ENCODE measurements around the gene MSLN. TPM values are rescaled to one million over a fixed set of nuclear protein-coding genes. Genes with fewer than 3 reads are reported as not detected.

MSLN gene
- total RNA-seq, 2 donors from 2014 or later = 0.74 to 7.3 TPM

DNA sequence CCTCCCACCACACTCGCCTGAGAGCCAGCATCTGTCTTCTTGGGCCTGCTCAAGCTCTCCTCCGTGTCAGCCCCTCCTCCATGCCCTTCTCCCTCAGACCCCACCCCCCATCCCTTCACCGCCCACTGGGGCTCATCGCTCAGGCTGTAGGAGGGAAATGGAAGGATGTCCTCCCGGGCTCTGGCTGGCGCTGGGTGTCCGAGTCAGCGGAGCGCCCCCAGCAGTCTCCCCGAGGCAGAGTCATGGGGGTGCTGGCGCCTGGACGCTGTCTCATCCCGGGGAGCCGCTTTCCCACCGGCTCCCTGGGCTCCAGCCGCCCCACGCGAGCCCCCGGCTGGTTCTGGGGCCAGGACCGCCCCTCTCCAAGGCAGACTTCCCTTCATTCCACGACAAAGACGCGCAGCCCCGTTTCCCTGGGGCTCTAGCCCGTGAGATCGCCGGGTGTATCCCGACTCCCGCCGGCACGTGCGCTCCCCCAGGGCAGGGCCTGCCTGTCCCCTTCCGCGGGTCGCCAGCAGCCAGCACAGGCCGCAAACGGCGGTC lies 40.0 kb upstream of the MSLN start:
- Histone ChIP-seq H3K4me3 (peak overlapping the region; percentile 61 to 79), H3K4me1 (replicated peaks) (peaks cover 24% of the 10 kb centered on the region), H3K36me3 (no peaks in the 10 kb centered on the region), H3K27ac (peak overlapping the region; percentile 51 to 76), H3K9me3 (no peaks in the 10 kb centered on the region), H3K27me3 (replicated peaks; ENCODE audit: insufficient read depth) (no peaks in the 10 kb centered on the region)
- WGBS = 1% methylated on average over 13 of the region's 38 CpGs
- no peak for DNase-seq (ENCODE audit: low spot score)
- no peak for TF ChIP-seq POLR2A (IDR thresholded peaks at IDR 0.05)
- TF ChIP-seq POLR2AphosphoS5 (IDR thresholded peaks at IDR 0.05) = no peak
- TF ChIP-seq, protein P1, sequence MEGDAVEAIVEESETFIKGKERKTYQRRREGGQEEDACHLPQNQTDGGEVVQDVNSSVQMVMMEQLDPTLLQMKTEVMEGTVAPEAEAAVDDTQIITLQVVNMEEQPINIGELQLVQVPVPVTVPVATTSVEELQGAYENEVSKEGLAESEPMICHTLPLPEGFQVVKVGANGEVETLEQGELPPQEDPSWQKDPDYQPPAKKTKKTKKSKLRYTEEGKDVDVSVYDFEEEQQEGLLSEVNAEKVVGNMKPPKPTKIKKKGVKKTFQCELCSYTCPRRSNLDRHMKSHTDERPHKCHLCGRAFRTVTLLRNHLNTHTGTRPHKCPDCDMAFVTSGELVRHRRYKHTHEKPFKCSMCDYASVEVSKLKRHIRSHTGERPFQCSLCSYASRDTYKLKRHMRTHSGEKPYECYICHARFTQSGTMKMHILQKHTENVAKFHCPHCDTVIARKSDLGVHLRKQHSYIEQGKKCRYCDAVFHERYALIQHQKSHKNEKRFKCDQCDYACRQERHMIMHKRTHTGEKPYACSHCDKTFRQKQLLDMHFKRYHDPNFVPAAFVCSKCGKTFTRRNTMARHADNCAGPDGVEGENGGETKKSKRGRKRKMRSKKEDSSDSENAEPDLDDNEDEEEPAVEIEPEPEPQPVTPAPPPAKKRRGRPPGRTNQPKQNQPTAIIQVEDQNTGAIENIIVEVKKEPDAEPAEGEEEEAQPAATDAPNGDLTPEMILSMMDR (IDR thresholded peaks at IDR 0.05) = no peak
- intact Hi-C loops (cut with DNase I) = no loop called here

DNA sequence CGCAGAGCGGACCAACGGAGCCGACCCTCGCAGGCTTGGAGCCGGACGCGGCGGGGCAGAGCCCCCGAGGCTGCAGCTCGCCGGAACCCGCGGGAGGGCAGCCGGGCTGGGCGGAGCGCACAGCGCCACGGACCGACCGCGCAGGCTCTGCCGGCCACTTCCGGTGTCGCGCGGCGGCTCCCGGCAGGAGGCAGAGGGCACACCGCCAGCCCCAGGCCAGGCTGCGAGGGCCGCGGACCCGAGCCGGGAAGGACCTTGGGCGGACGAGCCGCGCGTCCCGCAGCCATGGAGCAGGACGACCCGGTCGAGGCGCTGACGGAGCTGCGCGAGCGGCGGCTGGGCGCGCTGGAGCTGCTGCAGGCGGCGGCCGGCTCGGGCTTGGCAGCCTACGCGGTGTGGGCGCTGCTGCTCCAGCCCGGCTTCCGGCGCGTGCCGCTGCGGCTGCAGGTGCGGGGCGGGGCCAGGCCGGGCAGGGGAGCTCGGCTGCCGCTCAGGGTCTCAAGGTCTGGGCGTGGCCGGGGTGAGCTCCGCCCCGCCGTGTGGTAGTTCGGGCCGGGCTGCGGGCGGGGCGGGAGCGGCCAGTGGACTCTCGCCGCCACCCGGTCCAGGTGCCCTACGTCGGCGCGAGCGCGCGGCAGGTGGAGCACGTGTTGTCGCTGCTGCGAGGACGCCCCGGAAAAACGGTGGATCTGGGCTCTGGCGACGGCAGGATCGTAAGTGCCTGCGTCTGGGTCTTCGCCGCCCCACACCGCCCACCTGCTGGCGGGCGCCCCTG lies 39.4 kb upstream of the MSLN start, which contains the start of gene ANTKMT:
Gene ANTKMT (plus strand): TSS at position 157 of the 775 bp plus-strand sequence. CDS start 129 bp downstream, at position 286.
- intact Hi-C loops (cut with DNase I) = no loop called here
- Histone ChIP-seq H3K9me3 (no peaks in the 10 kb centered on the region), H3K4me1 (replicated peaks) (peaks cover 18% of the 10 kb centered on the region), H3K27ac (peak within 1 kb of the TSS; percentile 51 to 76), H3K27me3 (replicated peaks; ENCODE audit: insufficient read depth) (no peaks in the 10 kb centered on the region), H3K36me3 (no peaks in the 10 kb centered on the region), H3K4me3 (peak within 1 kb of the TSS; percentile 61 to 79)
- peak; percentile 65 for DNase-seq (ENCODE audit: low spot score)
- TF ChIP-seq POLR2AphosphoS5 (IDR thresholded peaks at IDR 0.05) = no peak
- peak; percentile 39 for TF ChIP-seq POLR2A (IDR thresholded peaks at IDR 0.05)
- TF ChIP-seq, protein P1 (IDR thresholded peaks at IDR 0.05) = peak in 2 of 4 experiments; percentile 49 to 56
- 17% methylated on average over 51 of the region's 106 CpGs for WGBS

DNA sequence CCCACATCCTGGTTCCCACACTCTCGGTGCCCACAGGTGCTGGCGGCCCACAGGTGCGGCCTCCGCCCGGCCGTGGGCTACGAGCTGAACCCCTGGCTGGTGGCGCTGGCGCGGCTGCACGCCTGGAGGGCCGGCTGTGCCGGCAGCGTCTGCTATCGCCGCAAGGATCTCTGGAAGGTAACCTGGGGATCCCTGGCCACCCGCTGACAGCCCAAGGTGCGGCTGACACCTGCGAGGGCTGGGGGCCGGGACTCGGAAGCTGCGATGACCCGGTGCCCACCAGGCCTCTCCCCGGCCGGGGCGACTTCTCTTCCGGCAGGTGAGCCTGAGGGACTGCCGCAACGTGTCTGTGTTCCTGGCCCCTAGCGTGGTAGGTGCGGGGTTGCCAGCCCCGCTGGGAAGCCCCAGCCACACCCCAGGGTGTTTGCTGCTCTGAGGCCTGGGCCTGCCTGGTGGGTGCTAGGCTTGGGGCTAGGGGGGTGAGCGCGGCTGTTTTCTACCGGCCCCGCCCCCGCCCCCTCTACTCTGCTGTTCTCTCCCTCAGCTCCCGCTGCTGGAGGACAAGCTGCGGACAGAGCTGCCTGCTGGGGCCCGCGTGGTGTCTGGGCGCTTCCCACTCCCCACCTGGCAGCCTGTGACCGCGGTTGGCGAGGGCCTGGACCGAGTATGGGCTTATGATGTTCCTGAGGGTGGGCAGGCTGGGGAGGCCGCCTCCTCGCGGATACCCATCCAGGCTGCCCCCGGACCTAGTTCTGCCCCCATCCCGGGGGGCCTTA lies 38.6 kb upstream of the MSLN start:
- Histone ChIP-seq H3K36me3 (no peaks in the 10 kb centered on the region), H3K27ac (peak overlapping the region in 1 of 2 donors; percentile 76), H3K9me3 (no peaks in the 10 kb centered on the region), H3K27me3 (replicated peaks; ENCODE audit: insufficient read depth) (no peaks in the 10 kb centered on the region), H3K4me1 (replicated peaks) (peaks cover 15% of the 10 kb centered on the region), H3K4me3 (peak overlapping the region; percentile 61 to 79)
- 89% methylated on average over 46 of the region's 51 CpGs for WGBS
- intact Hi-C loops (cut with DNase I) = no loop called here
- no peak for DNase-seq (ENCODE audit: low spot score)
- TF ChIP-seq POLR2A (IDR thresholded peaks at IDR 0.05) = no peak
- no peak for TF ChIP-seq POLR2AphosphoS5 (IDR thresholded peaks at IDR 0.05)
- TF ChIP-seq, protein P1 (IDR thresholded peaks at IDR 0.05) = no peak

DNA sequence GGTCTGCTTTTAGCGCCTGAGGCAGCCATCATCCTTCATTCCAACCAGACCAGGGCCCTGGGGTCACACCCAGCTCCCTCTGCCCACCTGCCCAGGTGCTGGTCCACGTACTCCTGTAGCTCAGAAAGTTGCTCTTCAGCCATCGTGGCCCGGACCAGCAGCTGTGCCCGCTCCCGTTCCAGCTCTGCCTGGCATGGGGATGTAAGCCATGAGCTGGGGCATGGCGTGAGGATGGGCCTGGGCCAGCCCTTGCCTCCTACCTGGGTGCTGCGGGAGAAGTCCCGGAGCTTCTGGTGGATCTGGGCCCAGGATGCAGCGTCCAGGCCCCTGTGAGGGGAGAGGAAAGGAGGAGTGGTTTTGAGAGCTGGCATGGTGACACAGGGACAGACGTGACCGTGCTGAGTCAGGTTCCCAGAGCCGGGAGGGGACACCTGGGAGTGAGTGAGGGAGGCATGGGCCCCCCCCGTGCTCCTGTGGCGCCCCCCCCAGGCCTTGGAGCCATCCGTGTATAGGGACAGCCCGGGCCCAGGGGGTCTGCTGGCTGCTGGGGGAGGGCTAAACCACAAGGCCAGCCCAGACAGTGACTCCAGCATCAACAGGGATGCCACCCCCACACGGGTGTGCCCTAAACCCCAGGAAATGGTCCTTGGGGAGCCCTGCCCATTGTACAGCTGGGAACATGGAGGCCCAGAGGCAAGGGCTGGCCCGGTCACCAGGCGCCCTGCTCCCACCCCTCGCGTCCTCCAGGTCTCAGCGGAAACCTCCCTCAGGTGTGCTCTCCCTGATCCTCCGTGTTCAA lies 37.5 kb upstream of the MSLN start:
- no peak overlapping the region for H3K27ac ChIP-seq
- H3K9me3 ChIP-seq = no peaks in the 10 kb centered on the region
- H3K27me3 ChIP-seq (replicated peaks; ENCODE audit: insufficient read depth) = no peaks in the 10 kb centered on the region
- TF ChIP-seq, protein P1 (IDR thresholded peaks at IDR 0.05) = no peak
- TF ChIP-seq POLR2AphosphoS5 (IDR thresholded peaks at IDR 0.05) (no peak), POLR2A (IDR thresholded peaks at IDR 0.05) (no peak)
- no peaks in the 10 kb centered on the region for H3K36me3 ChIP-seq
- peaks cover 25% of the 10 kb centered on the region for H3K4me1 ChIP-seq (replicated peaks)
- WGBS = 85% methylated on average over 24 of the region's 24 CpGs
- no peak overlapping the region for H3K4me3 ChIP-seq
- no peak for DNase-seq (ENCODE audit: low spot score)
- intact Hi-C loops (cut with DNase I) = no loop called here
